OCI-LY7 (cell line): ENCODE data around the gene SUPT20H.

Source experiments
- CTCF ChIP-seq: fragments of 200-600 bp; sonication (generic); conservative IDR thresholded peaks from 2 replicates; pipeline ENCODE4 v1.5.1; 2014; ENCODE audit warnings: mild to moderate bottlenecking, antibody characterized with exemption, low read length, moderate library complexity, mixed read lengths
- EZH2phosphoT487 ChIP-seq: fragments of 200-600 bp; sonication (generic); IDR thresholded peaks from 2 replicates; pipeline ENCODE4 v1.6.1; 2018; ENCODE audit warnings: low read depth, borderline replicate concordance, mild to moderate bottlenecking, mixed run types, antibody characterized with exemption, low read length, moderate library complexity, mixed read lengths

- TF ChIP-seq CTCF, result no peak
- no peak for TF ChIP-seq EZH2phosphoT487
These were observed 84.3 kb downstream of the SUPT20H start for GRCh38 chr13:36975172-36975571.
